Activated CD4-positive, alpha-beta T cell treated with anti-CD3 and anti-CD28 coated beads for 1 hour (primary cell): ENCODE results near the gene SOBP.
"Not testable (repeated sequence)": the region's sequence is repeated elsewhere in the genome, so short reads cannot be mapped to it uniquely, and the experiment has no call there.

Experiments
- DNase-seq: peaks from one replicate; pipeline ENCODE4 v3.0.0-alpha.2; 2020

The SOBP gene

GRCh38 chr6:107532706-107533105, 42.8 kb downstream of the SOBP start:
- no peak for DNase-seq

GRCh38 chr6:107533415-107534059, 43.6 kb downstream of the SOBP start:
- no peak for DNase-seq

- no peak for DNase-seq
Observed at GRCh38 chr6:107534571-107535141, 44.7 kb downstream of the SOBP start.

GRCh38 chr6:107535626-107536025, 45.7 kb downstream of the SOBP start:
- DNase-seq = no peak

GRCh38 chr6:107536180-107536961, 46.5 kb downstream of the SOBP start:
- no peak for DNase-seq

- no peak for DNase-seq
Observed at GRCh38 chr6:107537559-107537958, 47.6 kb downstream of the SOBP start.

- DNase-seq = no peak
Observed at GRCh38 chr6:107538856-107539387, 49.0 kb downstream of the SOBP start.

- no peak for DNase-seq
Observed at GRCh38 chr6:107539409-107539808, 49.5 kb downstream of the SOBP start.

GRCh38 chr6:107539849-107540464, 50.0 kb downstream of the SOBP start:
- no peak for DNase-seq

- DNase-seq = no peak
Observed at GRCh38 chr6:107540465-107540857, 50.5 kb downstream of the SOBP start.

- no peak for DNase-seq
Observed at GRCh38 chr6:107542192-107542668, 52.3 kb downstream of the SOBP start.

- no peak for DNase-seq
Observed at GRCh38 chr6:107543088-107543487, 53.2 kb downstream of the SOBP start.

- DNase-seq = no peak
Observed at GRCh38 chr6:107543567-107543966, 53.6 kb downstream of the SOBP start.

- no peak for DNase-seq
Observed at GRCh38 chr6:107545763-107546162, 55.8 kb downstream of the SOBP start.

GRCh38 chr6:107546691-107547450, 57.0 kb downstream of the SOBP start:
- no peak for DNase-seq

- no peak for DNase-seq
Observed at GRCh38 chr6:107547451-107547840, 57.5 kb downstream of the SOBP start.

- no peak for DNase-seq
Observed at GRCh38 chr6:107550241-107550840, 60.4 kb downstream of the SOBP start.

- DNase-seq = no peak
Observed at GRCh38 chr6:107550906-107551305, 61.0 kb downstream of the SOBP start.

GRCh38 chr6:107553121-107553520, 63.2 kb downstream of the SOBP start:
- DNase-seq = not testable (repeated sequence)

GRCh38 chr6:107554326-107554725, 64.4 kb downstream of the SOBP start:
- DNase-seq = no peak

GRCh38 chr6:107554918-107555317, 65.0 kb downstream of the SOBP start:
- no peak for DNase-seq

GRCh38 chr6:107555449-107555848, 65.5 kb downstream of the SOBP start:
- DNase-seq = no peak
